ENCODE data around the gene CACNA1S. TPM values are rescaled to one million over a fixed set of nuclear protein-coding genes. Genes with fewer than 3 reads are reported as not detected.

Gene CACNA1S
- total and polyA plus RNA-seq, 2 of the 8 experiments (the other 6 are each of a cell fraction or from before 2014, with no cell fraction given), result 0.06 TPM; not detected in 1

DNA sequence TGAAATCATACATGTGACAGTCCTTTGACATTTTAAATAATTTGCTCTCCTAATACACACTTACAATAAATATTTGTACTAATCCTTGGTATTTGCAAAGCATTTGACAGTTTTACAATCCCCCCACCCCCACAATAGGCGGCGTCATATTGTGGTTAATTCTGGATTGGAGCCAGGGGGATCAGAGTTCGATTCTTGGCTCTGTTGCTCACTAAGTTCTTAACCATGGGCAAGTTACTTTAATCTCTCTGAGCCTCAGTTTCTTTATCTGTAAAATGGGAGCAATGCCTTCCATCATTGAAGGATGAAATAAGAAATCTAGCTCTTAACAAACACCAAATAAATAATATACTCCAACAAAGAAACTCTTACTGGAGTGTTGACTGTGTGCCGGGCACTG, 23.8 kb downstream of the CACNA1S start:
- no peak overlapping the region for H4K5ac ChIP-seq (ENCODE audit: insufficient read length, low read depth, low read length)
- POLR2A ChIA-PET (ENCODE audit: partially characterized antibody), result no interaction called here
- CTCF ChIA-PET (ENCODE audit: partially characterized antibody), result interaction anchor here (1.0 to 3.6 kb wide), 5 partner anchors 8 to 69 kb away, joined by 3 to 29 read pairs (median 7); no protein-coding TSS in a partner anchor
- TF ChIP-seq TEAD4 (IDR thresholded peaks at IDR 0.05; ENCODE audit: low read depth, low read length), result no peak
- no peak for TF ChIP-seq ASH2L (IDR thresholded peaks at IDR 0.05; ENCODE audit: low read length)
- TF ChIP-seq EZH2 (IDR thresholded peaks at IDR 0.05; ENCODE audit: low read depth, low read length, severe bottlenecking), result no peak
- no peak for TF ChIP-seq NANOG (IDR thresholded peaks at IDR 0.05; ENCODE audit: insufficient read depth, low read depth, low read length, poor library complexity, severe bottlenecking)
- TF ChIP-seq EGR1 (IDR thresholded peaks at IDR 0.05; ENCODE audit: borderline replicate concordance, low read depth, low read length), result no peak
- TF ChIP-seq KDM1A (IDR thresholded peaks at IDR 0.05; ENCODE audit: borderline replicate concordance, low read length), result no peak
- TF ChIP-seq HDAC2 (IDR thresholded peaks at IDR 0.05; ENCODE audit: borderline replicate concordance in 1 of 2, low read depth in 2 of 2, low read length in 2 of 2), result no peak
- no peak for TF ChIP-seq POLR2A (IDR thresholded peaks at IDR 0.05; ENCODE audit: control extremely low read depth in 1 of 2, low read depth in 2 of 2, low read length in 2 of 2)
- TF ChIP-seq TCF12 (IDR thresholded peaks at IDR 0.05; ENCODE audit: low read depth, low read length), result no peak

More for the DNA sequence above, 23.8 kb downstream of the CACNA1S start:
- no peaks in the 10 kb centered on the region for H3K79me1 ChIP-seq (ENCODE audit: low read depth, low read length)
- no peak overlapping the region for H4K8ac ChIP-seq (ENCODE audit: extremely low read depth, insufficient read depth, low read length)
- H3K23ac ChIP-seq (ENCODE audit: insufficient read length), result no peak overlapping the region
- no peak overlapping the region for H2AFZ ChIP-seq (ENCODE audit: low read length)
- no peaks in the 10 kb centered on the region for H3K4me1 ChIP-seq (replicated peaks in 1 of 4; ENCODE audit: control insufficient read depth in 3 of 4, insufficient read depth in 4 of 4, low read length in 3 of 4)
- H3K27ac ChIP-seq (ENCODE audit: low read depth, low read length), result no peak overlapping the region
- no peaks in the 10 kb centered on the region for H3K9me3 ChIP-seq (ENCODE audit: insufficient read depth in 2 of 2, low read depth in 1 of 2, low read length in 1 of 2)
- H2BK5ac ChIP-seq (ENCODE audit: low read depth, low read length), result no peak overlapping the region
- H2BK12ac ChIP-seq (ENCODE audit: low read depth, low read length), result no peak overlapping the region
- no peaks in the 10 kb centered on the region for H3K79me2 ChIP-seq (ENCODE audit: control insufficient read depth in 1 of 2, insufficient read depth in 2 of 2, low read length in 2 of 2)
- H3K4ac ChIP-seq (replicated peaks; ENCODE audit: insufficient read length, low read depth, low read length), result no peak overlapping the region
- no peak overlapping the region for H2BK120ac ChIP-seq (replicated peaks; ENCODE audit: low read depth, low read length)
- H3K36me3 ChIP-seq (ENCODE audit: control insufficient read depth in 2 of 4, insufficient read depth in 4 of 4, low read length in 3 of 4), result no peaks in the 10 kb centered on the region
- no peak overlapping the region for H3K4me3 ChIP-seq (ENCODE audit: extremely low read depth in 1 of 4, insufficient read depth in 2 of 4, low read depth in 3 of 4, low read length in 4 of 4)
- H3K9ac ChIP-seq (replicated peaks in 1 of 4; ENCODE audit: extremely low read depth in 1 of 4, low read depth in 3 of 4, low read length in 3 of 4), result no peak overlapping the region
- no peaks in the 10 kb centered on the region for H3K27me3 ChIP-seq (replicated peaks in 1 of 4; ENCODE audit: control insufficient read depth in 3 of 4, extremely low read depth in 1 of 4, insufficient read depth in 3 of 4, low read length in 3 of 4)
- H2BK15ac ChIP-seq (ENCODE audit: low read length), result no peak overlapping the region
- no peak overlapping the region for H3K14ac ChIP-seq (ENCODE audit: insufficient read length)
- FAIRE-seq (no peak), DNase-seq (ENCODE audit: low read depth in 1 of 2, low spot score in 2 of 2) (no peak)
- H2AK5ac ChIP-seq (ENCODE audit: low read depth, low read length), result no peak overlapping the region
- no peak overlapping the region for H3K56ac ChIP-seq (replicated peaks; ENCODE audit: insufficient read length, low read depth, low read length)
- 91% methylated on average over 4 of the region's 4 CpGs; no CpG with 5 or more reads in 1 of the 2 experiments for WGBS, 2 experiments (ENCODE audit: extremely low coverage in 1 of 2, insufficient coverage in 1 of 2, insufficient read length in 1 of 2, insufficient replicate concordance in 2 of 2, low coverage in 1 of 2, low lambda C conversion rate in 2 of 2, missing lambda C conversion rate in 1 of 2)
- no peak overlapping the region for H2BK20ac ChIP-seq (ENCODE audit: low read length)
- H3K23me2 ChIP-seq (ENCODE audit: low read depth, low read length), result no peaks in the 10 kb centered on the region
- H4K91ac ChIP-seq (replicated peaks; ENCODE audit: insufficient read length, low read length), result no peak overlapping the region
- H3K18ac ChIP-seq (ENCODE audit: extremely low read depth, low read length), result no peak overlapping the region
- H4K20me1 ChIP-seq (replicated peaks in 1 of 2; ENCODE audit: control insufficient read depth in 1 of 2, insufficient read depth in 2 of 2, low read length in 2 of 2), result no peaks in the 10 kb centered on the region
- H3K4me2 ChIP-seq (ENCODE audit: insufficient read depth in 1 of 2, low read depth in 2 of 2, low read length in 2 of 2), result no peak overlapping the region

All from H1 (cell line).